ENCODE measurements around the gene ZBTB12. TPM values are rescaled to one million over a fixed set of nuclear protein-coding genes. Genes with fewer than 3 reads are reported as not detected.

Gene ZBTB12
- total and polyA plus RNA-seq, 9 of the 15 experiments (the other 6 are each of a cell fraction or from before 2014, with no cell fraction given) = 0.03 to 12.4 (median 5.8) TPM; not detected in 1

GRCh38 chr6:31900917-31901414, 920 bp downstream of the ZBTB12 start (continued):
- TF ChIP-seq MXD1 (CRISPR knock-in tag; IDR thresholded peaks at IDR 0.05; ENCODE audit: borderline replicate concordance, poor library complexity, severe bottlenecking) (no peak), KDM4B (IDR thresholded peaks at IDR 0.05; ENCODE audit: borderline replicate concordance in 2 of 2, low read depth in 1 of 2) (no peak), HOMEZ (CRISPR knock-in tag; IDR thresholded peaks at IDR 0.05) (0 out of 2 replicates have a peak, but pooled peaks have one; percentile 43), SMAD4 (CRISPR knock-in tag; conservative IDR thresholded peaks at IDR 0.05) (peak; percentile 70), MYC (IDR thresholded peaks at IDR 0.05; ENCODE audit: low read depth, low read length) (no peak), MYC (CRISPR knock-in tag; IDR thresholded peaks at IDR 0.05; ENCODE audit: borderline replicate concordance, low read depth) (no peak), GTF3C2 (IDR thresholded peaks at IDR 0.05; ENCODE audit: borderline replicate concordance, extremely low read depth, insufficient read length) (no peak), ZNF395 (CRISPR knock-in tag; IDR thresholded peaks at IDR 0.05) (no peak), SIN3B (IDR thresholded peaks at IDR 0.05; ENCODE audit: low read depth) (no peak), ZNF316 (IDR thresholded peaks at IDR 0.05) (no peak), ZNF696 (CRISPR knock-in tag; conservative IDR thresholded peaks at IDR 0.05) (no peak), CBX8 (IDR thresholded peaks at IDR 0.05; ENCODE audit: borderline replicate concordance, extremely low read depth, low read depth, low read length, poor library complexity, severe bottlenecking) (no peak), CREM (IDR thresholded peaks at IDR 0.05; ENCODE audit: low read depth) (no peak; the same call in 1 of the 2 replicates), HSF4 (CRISPR knock-in tag; IDR thresholded peaks at IDR 0.05; ENCODE audit: borderline replicate concordance) (no peak), VEZF1 (CRISPR knock-in tag; IDR thresholded peaks at IDR 0.05) (no peak), BRD4 (IDR thresholded peaks at IDR 0.05) (no peak)
